Duodenal mucosa (tissue), 2 donors: ENCODE measurements around the gene PEPD.

Experiments used
- H3K27ac ChIP-seq: one replicate; pipeline ENCODE4 v1.7.0; 2013; ENCODE audit warnings: low read depth, low read length
- H3K27me3 ChIP-seq, 2 donors: one replicate each; pipeline ENCODE4 v1.7.0; 2013; ENCODE audit warnings: low read length in 2 of 2, control low read depth in 1 of 2; ENCODE audit not compliant: insufficient read depth in 2 of 2, control insufficient read depth in 1 of 2
- H3K36me3 ChIP-seq, 2 donors: one replicate each; pipeline ENCODE4 v1.7.0; 2013; ENCODE audit warnings: low read length in 2 of 2, control low read depth in 1 of 2; ENCODE audit not compliant: insufficient read depth in 2 of 2, control insufficient read depth in 1 of 2
- H3K4me1 ChIP-seq, 2 donors: one replicate each; pipeline ENCODE4 v1.7.0; 2013; ENCODE audit warnings: low read length in 2 of 2, control low read depth in 1 of 2; ENCODE audit not compliant: insufficient read depth in 2 of 2, control insufficient read depth in 1 of 2
- H3K4me3 ChIP-seq, 2 donors: one replicate each; pipeline ENCODE4 v1.7.0; 2013; ENCODE audit warnings: low read length in 2 of 2, low read depth in 1 of 2
- H3K9ac ChIP-seq, 2 donors: one replicate each; pipeline ENCODE4 v1.7.0; 2013; ENCODE audit warnings: low read length in 2 of 2, low read depth in 1 of 2
- H3K9me3 ChIP-seq, 2 donors: one replicate each; pipeline ENCODE4 v1.7.0; 2013; ENCODE audit warnings: low read length in 2 of 2, control low read depth in 1 of 2; ENCODE audit not compliant: control insufficient read depth in 1 of 2

The PEPD gene

GRCh38 chr19:33396701-33397535 is 124.7 kb downstream of the PEPD start:
- H3K9ac ChIP-seq: no peak overlapping the region
- no peaks in the 10 kb centered on the region for H3K9me3 ChIP-seq
- peaks cover 44 to 57% of the 10 kb centered on the region in 2 donors for H3K4me1 ChIP-seq
- no peak overlapping the region for H3K4me3 ChIP-seq
- H3K27me3 ChIP-seq: no peaks in the 10 kb centered on the region
- peaks cover 0 to 11% of the 10 kb centered on the region in 2 donors for H3K36me3 ChIP-seq
- H3K27ac ChIP-seq: no peak overlapping the region

- Histone ChIP-seq H3K4me1 (peaks cover 52 to 59% of the 10 kb centered on the region in 2 donors), H3K27me3 (no peaks in the 10 kb centered on the region), H3K9ac (no peak overlapping the region), H3K9me3 (no peaks in the 10 kb centered on the region), H3K36me3 (peaks cover 0 to 7% of the 10 kb centered on the region in 2 donors), H3K4me3 (no peak overlapping the region), H3K27ac (no peak overlapping the region)
Observed at GRCh38 chr19:33395561-33396550, 125.7 kb downstream of the PEPD start.

- Histone ChIP-seq H3K27me3 (no peaks in the 10 kb centered on the region), H3K9ac (no peak overlapping the region), H3K36me3 (peaks cover 0 to 5% of the 10 kb centered on the region in 2 donors), H3K4me3 (no peak overlapping the region), H3K4me1 (peaks cover 54 to 60% of the 10 kb centered on the region in 2 donors), H3K27ac (no peak overlapping the region), H3K9me3 (no peaks in the 10 kb centered on the region)
Observed at GRCh38 chr19:33394723-33395560, 126.6 kb downstream of the PEPD start.

GRCh38 chr19:33394006-33394722 is 127.4 kb downstream of the PEPD start:
- peaks cover 0 to 5% of the 10 kb centered on the region in 2 donors for H3K36me3 ChIP-seq
- no peak overlapping the region for H3K4me3 ChIP-seq
- H3K4me1 ChIP-seq: peaks cover 61 to 68% of the 10 kb centered on the region in 2 donors
- peak overlapping the region in 1 of 2 donors; percentile 47 for H3K9ac ChIP-seq
- no peaks in the 10 kb centered on the region for H3K9me3 ChIP-seq
- H3K27ac ChIP-seq: no peak overlapping the region
- no peaks in the 10 kb centered on the region for H3K27me3 ChIP-seq

GRCh38 chr19:33393286-33394005 is 128.1 kb downstream of the PEPD start:
- no peaks in the 10 kb centered on the region for H3K27me3 ChIP-seq
- peaks cover 0 to 2% of the 10 kb centered on the region in 2 donors for H3K36me3 ChIP-seq
- no peak overlapping the region for H3K27ac ChIP-seq
- peak overlapping the region in 1 of 2 donors; percentile 47 for H3K9ac ChIP-seq
- no peak overlapping the region for H3K4me3 ChIP-seq
- no peaks in the 10 kb centered on the region for H3K9me3 ChIP-seq
- H3K4me1 ChIP-seq: peaks cover 61 to 70% of the 10 kb centered on the region in 2 donors

- no peaks in the 10 kb centered on the region for H3K9me3 ChIP-seq
- H3K27ac ChIP-seq: peak overlapping the region; percentile 10
- peaks cover 61 to 70% of the 10 kb centered on the region in 2 donors for H3K4me1 ChIP-seq
- H3K36me3 ChIP-seq: no peaks in the 10 kb centered on the region
- no peak overlapping the region for H3K9ac ChIP-seq
- H3K4me3 ChIP-seq: peak overlapping the region; percentile 16 to 20
- no peaks in the 10 kb centered on the region for H3K27me3 ChIP-seq
Observed at GRCh38 chr19:33392341-33393285, 129.0 kb downstream of the PEPD start.

- Histone ChIP-seq H3K9me3 (no peaks in the 10 kb centered on the region), H3K9ac (no peak overlapping the region), H3K27me3 (no peaks in the 10 kb centered on the region), H3K36me3 (peaks cover 3 to 7% of the 10 kb centered on the region in 2 donors), H3K4me1 (peaks cover 61 to 70% of the 10 kb centered on the region in 2 donors), H3K27ac (no peak overlapping the region), H3K4me3 (peak overlapping the region; percentile 16 to 20)
Observed at GRCh38 chr19:33391631-33392249, 129.9 kb downstream of the PEPD start.
